Spleen (tissue), 11 donors: ENCODE measurements around the gene PARP9. TPM values are rescaled to one million over a fixed set of nuclear protein-coding genes. Genes with fewer than 3 reads are reported as not detected.

Experiments
- DNase-seq: peaks from one replicate; pipeline ENCODE4 v3.0.0-alpha.2; 2020
- H3K27ac ChIP-seq, 8 donors: fragments of 200-600 bp; sonication (generic) in 7 of 8; 1 replicate in 4 of 8; 2 replicates in 4 of 8; pipeline versions ENCODE4 v1.5.0 to v1.8.0; 2016 to 2021; ENCODE audit warnings: inconsistent platforms in 4 of 8, mild to moderate bottlenecking in 4 of 8, moderate library complexity in 1 of 8
- H3K27me3 ChIP-seq, 7 donors: fragments of 200-600 bp; sonication (generic) in 6 of 7; replicated peaks in 1 of 7; 1 replicate in 4 of 7; 2 replicates in 3 of 7; pipeline versions ENCODE4 v1.5.0 to v1.8.0; 2016 to 2021; ENCODE audit warnings: inconsistent platforms in 3 of 7, mild to moderate bottlenecking in 1 of 7
- H3K36me3 ChIP-seq, 6 donors: fragments of 200-600 bp; sonication (generic) in 5 of 6; 1 replicate in 4 of 6; 2 replicates in 2 of 6; pipeline versions ENCODE4 v1.5.0 to v1.8.0; 2016 to 2021; ENCODE audit warnings: inconsistent platforms in 2 of 6
- H3K4me1 ChIP-seq, 6 donors: fragments of 200-600 bp; sonication (generic) in 5 of 6; 1 replicate in 3 of 6; 2 replicates in 3 of 6; pipeline versions ENCODE4 v1.5.0 to v1.8.0; 2016 to 2021; ENCODE audit warnings: inconsistent platforms in 3 of 6
- H3K4me3 ChIP-seq, 8 donors: fragments of 200-600 bp; sonication (generic) in 7 of 8; 1 replicate in 4 of 8; 2 replicates in 4 of 8; pipeline versions ENCODE4 v1.5.0 to v1.8.0; 2016 to 2021; ENCODE audit warnings: inconsistent platforms in 4 of 8, mild to moderate bottlenecking in 4 of 8, moderate library complexity in 2 of 8
- H3K9me3 ChIP-seq, 8 donors: fragments of 200-600 bp; sonication (generic) in 7 of 8; 1 replicate in 4 of 8; 2 replicates in 4 of 8; pipeline versions ENCODE4 v1.5.0 to v1.8.0; 2016 to 2021; ENCODE audit warnings: inconsistent platforms in 4 of 8
- CTCF ChIP-seq, 11 experiments: fragments of 200-600 bp in 7 of 11; fragments of 450-650 bp in 4 of 11; sonication (generic) in 4 of 11; IDR thresholded peaks in 8 of 11; conservative IDR thresholded peaks in 3 of 11; 1 replicate in 7 of 11; 2 replicates in 4 of 11; pipeline versions ENCODE4 v1.4.0 to v1.8.0; 2016 to 2021; ENCODE audit warnings: antibody characterized with exemption in 11 of 11, inconsistent platforms in 4 of 11, mild to moderate bottlenecking in 1 of 11
- POLR2A ChIP-seq, 3 donors: fragments of 450-650 bp; IDR thresholded peaks; one replicate each; pipeline ENCODE4 v1.5.1; 2017; ENCODE audit warnings: antibody characterized with exemption in 3 of 3, mild to moderate bottlenecking in 1 of 3
- POLR2AphosphoS5 ChIP-seq, 3 donors: sonication (generic); formaldehyde crosslinking; IDR thresholded peaks; one replicate each; pipeline ENCODE4 v1.5.1; 2017; ENCODE audit warnings: antibody characterized with exemption in 3 of 3
- WGBS, 5 donors: extraction: QIAGEN DNeasy Blood & Tissue Kit in 3 of 5; methylation state at CpG; one replicate each; pipeline versions ENCODE4 v1.1.5 to v1.1.7; 2013 to 2018; 5-methylcytosine and 5-hydroxymethylcytosine counted together
- intact Hi-C: fragments of 100-400 bp; cut with DNase I; formaldehyde crosslinking; loops from one replicate; pipeline ENCODE4 v1.15.0; 2023; ENCODE audit warnings: low total_unique reads
- polyA plus RNA-seq, 3 donors: library from polyadenylated mRNA; stranded (reverse); fragments of 200-250 nt; gene quantifications; one replicate each; pipeline ENCODE4 v1.2.1, GENCODE V29; 2013
- total RNA-seq, 7 donors: library from RNA; depleted of rRNA in 3 of 7; stranded (reverse); fragments of >200 nt in 3 of 7; fragmentation: NEBNext Ultra II Directional in 4 of 7; extraction: Animal tissue kit (Norgen Biotek cat#: 25700) in 4 of 7; gene quantifications; one replicate each; pipeline versions ENCODE4 v1.1.0 to v1.2.1, GENCODE V29; 2016 to 2021
- donor health status: healthy with polysubstance abuse.
- donor health status: DM: no; HTN: no; CAD: no; lungs with moderate emphysema.
- donor health status: DM: no; HTN: no; CAD: no.
- donor health status: Bipolar disorder and iron deficiency.
- donor health status: healthy.
- donor health status: DM: no; HTN: no; CAD: no.
- donor health status: DM: yes; HTN: yes; CAD: no.

Gene PARP9
- total and polyA plus RNA-seq, 10 donors, result 24.0 to 72.6 (median 61.8) TPM

- Histone ChIP-seq H3K9me3 (no peaks in the 10 kb centered on the region), H3K4me3 (no peak overlapping the region), H3K27me3 (no peaks in the 10 kb centered on the region), H3K4me1 (peaks cover 0 to 10% (median 0%) of the 10 kb centered on the region in 6 donors), H3K27ac (no peak overlapping the region), H3K36me3 (peaks cover 0 to 10% (median 0%) of the 10 kb centered on the region in 6 donors)
- DNase-seq, result no peak
- no peak for TF ChIP-seq POLR2A (IDR thresholded peaks at IDR 0.05)
- intact Hi-C loops, result no loop called here
- 64 to 87% (median 68%) methylated on average over 4 of the region's 4 CpGs for WGBS, 5 donors
Observed at GRCh38 chr3:122598556-122598955, 34.5 kb upstream of the PARP9 start.

GRCh38 chr3:122598151-122598550, 34.1 kb upstream of the PARP9 start:
- no peak overlapping the region for H3K4me3 ChIP-seq
- no peak for DNase-seq
- H3K9me3 ChIP-seq, result no peaks in the 10 kb centered on the region
- intact Hi-C loops, result no loop called here
- H3K4me1 ChIP-seq, result peaks cover 0 to 10% (median 0%) of the 10 kb centered on the region in 6 donors
- TF ChIP-seq POLR2A (IDR thresholded peaks at IDR 0.05) (no peak), POLR2AphosphoS5 (IDR thresholded peaks at IDR 0.05) (no peak), CTCF (IDR thresholded peaks at IDR 0.05 in 8 of 11, conservative IDR thresholded peaks at IDR 0.05 in 3 of 11) (no peak)
- no peak overlapping the region for H3K27ac ChIP-seq
- H3K27me3 ChIP-seq, result no peaks in the 10 kb centered on the region
- WGBS, 5 donors, result 84 to 91% (median 90%) methylated on average over 3 of the region's 3 CpGs
- H3K36me3 ChIP-seq, result peaks cover 0 to 10% (median 0%) of the 10 kb centered on the region in 6 donors

- Histone ChIP-seq H3K9me3 (no peaks in the 10 kb centered on the region), H3K27ac (no peak overlapping the region), H3K36me3 (peaks cover 0 to 10% (median 0%) of the 10 kb centered on the region in 6 donors), H3K4me3 (no peak overlapping the region), H3K4me1 (peaks cover 0 to 25% (median 4%) of the 10 kb centered on the region in 6 donors), H3K27me3 (no peaks in the 10 kb centered on the region)
- no peak for TF ChIP-seq CTCF (IDR thresholded peaks at IDR 0.05 in 8 of 11, conservative IDR thresholded peaks at IDR 0.05 in 3 of 11)
- no peak for TF ChIP-seq POLR2AphosphoS5 (IDR thresholded peaks at IDR 0.05)
- TF ChIP-seq POLR2A (IDR thresholded peaks at IDR 0.05), result no peak
- intact Hi-C loops, result no loop called here
- no peak for DNase-seq
Observed at GRCh38 chr3:122594025-122594424, 29.9 kb upstream of the PARP9 start.

GRCh38 chr3:122590610-122591009, 26.5 kb upstream of the PARP9 start:
- no peak for DNase-seq
- no peak overlapping the region for H3K4me3 ChIP-seq
- 96 to 100% (median 98%) methylated on average over 2 of the region's 2 CpGs for WGBS, 5 donors
- H3K4me1 ChIP-seq, result peaks cover 0 to 52% (median 9%) of the 10 kb centered on the region in 6 donors
- TF ChIP-seq CTCF (IDR thresholded peaks at IDR 0.05 in 8 of 11, conservative IDR thresholded peaks at IDR 0.05 in 3 of 11), result no peak
- no peak for TF ChIP-seq POLR2AphosphoS5 (IDR thresholded peaks at IDR 0.05)
- TF ChIP-seq POLR2A (IDR thresholded peaks at IDR 0.05), result no peak
- no peaks in the 10 kb centered on the region for H3K27me3 ChIP-seq
- H3K36me3 ChIP-seq, result peaks cover 0 to 4% (median 0%) of the 10 kb centered on the region in 6 donors
- H3K9me3 ChIP-seq, result no peaks in the 10 kb centered on the region
- intact Hi-C loops, result no loop called here
- no peak overlapping the region for H3K27ac ChIP-seq

- Histone ChIP-seq H3K36me3 (peaks cover 0 to 10% (median 0%) of the 10 kb centered on the region in 6 donors), H3K4me1 (peaks cover 0 to 43% (median 9%) of the 10 kb centered on the region in 6 donors), H3K9me3 (no peaks in the 10 kb centered on the region), H3K27ac (peak overlapping the region in 2 of 8 donors; percentile 15 to 35), H3K27me3 (no peaks in the 10 kb centered on the region), H3K4me3 (no peak overlapping the region)
- no peak for DNase-seq
- intact Hi-C loops, result no loop called here
- no peak for TF ChIP-seq POLR2A (IDR thresholded peaks at IDR 0.05)
- 29 to 48% (median 36%) methylated on average over 5 of the region's 5 CpGs for WGBS, 5 donors
Observed at GRCh38 chr3:122589297-122589696, 25.2 kb upstream of the PARP9 start.
